Mononuclear cell (primary cell): ENCODE measurements around the gene AMPD1. TPM values are rescaled to one million over a fixed set of nuclear protein-coding genes. Genes with fewer than 3 reads are reported as not detected.

ENCODE experiments used
- H3K27me3 ChIP-seq: 2 replicates; pipeline ENCODE4 v1.6.0; 2011; ENCODE audit warnings: low read length, control low read depth; ENCODE audit not compliant: insufficient read depth
- H3K4me1 ChIP-seq: 2 replicates; pipeline ENCODE4 v1.5.1; 2011; ENCODE audit warnings: mild to moderate bottlenecking, low read length, control low read depth; ENCODE audit not compliant: insufficient read depth
- H3K4me3 ChIP-seq: 2 replicates; pipeline ENCODE4 v1.5.1; 2011; ENCODE audit warnings: mild to moderate bottlenecking, low read length, moderate library complexity
- H3K9me3 ChIP-seq: 2 replicates; pipeline ENCODE4 v1.5.1; 2011; ENCODE audit warnings: low read depth, mild to moderate bottlenecking, control low read depth, low read length
- total RNA-seq: library from RNA; depleted of rRNA; stranded (reverse); fragments of >200 nt; gene quantifications from one replicate; pipeline ENCODE4 v1.2.3, GENCODE V29; 2012

Gene AMPD1
- total RNA-seq, 1 donor, result not detected

DNA sequence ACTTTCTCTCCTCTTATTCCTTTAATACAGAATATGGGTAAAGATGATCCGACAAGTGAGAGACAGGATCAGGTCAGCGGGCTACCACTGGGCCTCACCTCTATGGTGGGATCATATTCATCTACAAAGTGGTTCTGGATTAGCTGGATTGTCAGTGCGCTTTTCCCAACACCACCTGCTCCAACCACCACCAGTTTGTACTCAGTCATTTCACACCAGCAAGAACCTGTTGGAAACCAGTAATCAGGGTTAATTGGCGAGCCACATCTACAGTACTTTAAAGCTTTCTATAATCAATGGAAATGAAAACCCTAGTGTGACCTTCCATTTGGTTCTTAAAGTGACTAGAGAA lies 20.6 kb upstream of the AMPD1 start:
- Histone ChIP-seq H3K27me3 (no peaks in the 10 kb centered on the region), H3K9me3 (no peaks in the 10 kb centered on the region), H3K4me3 (peak overlapping the region; percentile 91), H3K4me1 (peaks cover 21% of the 10 kb centered on the region)

DNA sequence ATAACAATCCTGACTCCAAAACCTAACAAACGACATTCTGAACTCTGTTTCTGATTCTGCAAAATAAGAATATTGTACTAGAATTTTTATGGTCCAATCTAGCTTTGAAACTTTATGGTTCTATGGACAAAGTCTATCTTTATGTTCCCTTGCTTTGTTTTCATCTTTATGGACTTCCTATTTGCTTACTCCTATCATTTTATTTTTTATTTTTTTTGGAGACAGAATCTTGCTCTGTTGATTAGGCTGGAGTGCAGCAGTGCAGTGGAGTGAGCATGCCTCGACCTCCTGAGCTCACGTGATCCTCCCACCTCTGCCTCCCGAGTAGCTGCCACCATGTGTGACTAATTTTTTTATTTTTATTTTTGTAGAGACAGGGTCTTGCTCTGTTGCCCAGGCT lies 17.6 kb upstream of the AMPD1 start:
- Histone ChIP-seq H3K9me3 (no peaks in the 10 kb centered on the region), H3K4me3 (no peak overlapping the region), H3K27me3 (no peaks in the 10 kb centered on the region), H3K4me1 (peaks cover 21% of the 10 kb centered on the region)

DNA sequence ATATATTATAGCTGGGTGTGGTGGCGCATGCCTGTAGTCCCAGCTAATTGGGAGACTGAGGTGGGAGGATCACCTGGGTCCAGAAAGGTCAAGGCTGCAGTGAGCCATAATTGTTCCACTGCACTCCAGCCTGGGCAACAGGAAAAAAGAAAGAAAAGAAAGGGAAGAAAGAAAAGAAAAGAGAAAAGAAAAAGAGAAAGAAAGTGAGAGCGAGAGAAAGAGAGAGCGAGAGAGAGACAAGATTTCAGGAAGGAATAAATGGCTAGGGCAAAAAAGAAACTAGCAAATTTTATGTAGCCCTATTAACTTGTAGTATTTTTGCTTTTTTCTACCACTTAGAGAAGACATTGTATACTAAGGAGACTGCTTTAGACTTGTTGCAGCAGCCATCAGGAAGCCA lies 15.0 kb upstream of the AMPD1 start:
- H3K27me3 ChIP-seq, result no peaks in the 10 kb centered on the region
- peaks cover 5% of the 10 kb centered on the region for H3K4me1 ChIP-seq
- no peak overlapping the region for H3K4me3 ChIP-seq
- H3K9me3 ChIP-seq, result no peaks in the 10 kb centered on the region

DNA sequence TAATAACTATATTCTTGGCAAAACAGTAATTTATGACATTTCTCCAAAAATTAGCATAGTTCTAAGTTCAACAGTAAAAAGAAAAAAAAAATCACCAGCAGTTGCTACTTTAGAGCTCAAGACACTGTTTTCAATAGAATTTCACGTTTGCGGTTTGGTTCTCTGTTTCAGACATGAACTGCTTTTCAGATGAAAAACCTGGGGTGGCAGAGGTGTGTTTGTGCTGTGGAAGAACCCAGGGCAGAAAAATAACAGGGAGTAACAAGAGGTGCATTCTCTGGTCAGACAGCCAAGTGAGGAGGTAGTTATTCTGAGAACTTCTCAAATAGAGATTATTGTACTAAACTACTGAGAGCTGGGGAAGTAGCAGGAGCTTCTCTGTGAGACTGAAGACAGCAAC lies 12.3 kb upstream of the AMPD1 start:
- no peaks in the 10 kb centered on the region for H3K9me3 ChIP-seq
- H3K4me1 ChIP-seq, result no peaks in the 10 kb centered on the region
- H3K27me3 ChIP-seq, result no peaks in the 10 kb centered on the region
- no peak overlapping the region for H3K4me3 ChIP-seq

DNA sequence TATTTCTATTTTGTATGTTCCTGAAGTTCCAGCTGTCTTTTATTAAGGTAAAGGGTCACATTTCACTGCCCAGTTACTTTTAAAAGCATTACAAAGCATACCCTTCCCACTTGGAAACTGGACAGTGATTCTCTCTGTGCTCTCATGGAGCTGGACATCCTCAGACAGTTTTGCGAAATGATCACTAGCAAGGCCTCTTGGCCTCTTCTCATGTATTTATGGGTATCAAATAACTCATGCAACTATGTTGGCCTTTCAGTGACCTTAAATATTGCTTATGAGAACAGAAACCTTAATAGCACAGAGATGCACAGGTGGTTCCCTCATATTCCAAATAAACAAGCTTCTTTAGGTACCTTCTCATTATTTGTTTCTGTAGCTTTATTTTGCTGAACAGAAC lies 7.9 kb upstream of the AMPD1 start:
- no peaks in the 10 kb centered on the region for H3K9me3 ChIP-seq
- no peaks in the 10 kb centered on the region for H3K27me3 ChIP-seq
- H3K4me1 ChIP-seq, result no peaks in the 10 kb centered on the region
- H3K4me3 ChIP-seq, result no peak overlapping the region

DNA sequence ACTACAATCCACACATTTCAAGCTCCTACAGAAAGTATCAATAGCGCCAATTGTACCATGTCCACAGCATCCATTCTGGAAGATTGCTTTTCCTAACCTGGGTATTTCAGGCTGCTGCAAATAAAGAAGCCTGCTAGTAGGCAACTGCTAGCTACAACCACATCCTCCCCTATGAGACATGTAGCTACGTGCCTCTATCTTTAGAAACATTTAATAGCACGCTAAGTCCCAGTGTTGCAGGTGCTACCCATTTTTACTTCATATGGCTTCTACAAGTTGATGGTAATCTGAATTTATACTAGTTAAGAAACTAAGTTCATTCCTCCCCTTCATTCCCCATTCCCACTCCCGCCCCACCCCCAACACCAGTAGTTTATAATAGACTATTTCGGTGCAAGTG lies 7.4 kb upstream of the AMPD1 start:
- Histone ChIP-seq H3K27me3 (no peaks in the 10 kb centered on the region), H3K4me3 (no peak overlapping the region), H3K9me3 (no peaks in the 10 kb centered on the region), H3K4me1 (no peaks in the 10 kb centered on the region)

DNA sequence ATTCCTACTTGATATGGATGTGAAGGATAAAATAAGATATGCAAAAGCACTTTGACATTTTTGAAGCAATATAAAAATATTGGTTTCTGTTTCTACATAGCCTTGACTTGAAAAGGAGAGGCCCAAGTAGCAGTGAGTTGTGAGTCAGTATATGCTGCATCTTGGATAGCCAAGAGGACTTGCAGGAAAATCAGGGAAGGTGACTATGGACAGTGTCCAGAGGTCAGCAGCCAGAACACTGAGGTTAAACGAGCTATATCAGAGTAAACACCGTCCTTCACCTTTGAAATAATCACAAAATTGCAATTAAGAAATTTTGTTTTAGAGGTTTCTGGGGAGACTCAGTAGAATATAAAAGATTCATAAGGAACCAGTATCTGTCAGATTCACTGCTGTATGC lies 6.6 kb upstream of the AMPD1 start:
- no peaks in the 10 kb centered on the region for H3K9me3 ChIP-seq
- no peaks in the 10 kb centered on the region for H3K27me3 ChIP-seq
- no peaks in the 10 kb centered on the region for H3K4me1 ChIP-seq
- no peak overlapping the region for H3K4me3 ChIP-seq

DNA sequence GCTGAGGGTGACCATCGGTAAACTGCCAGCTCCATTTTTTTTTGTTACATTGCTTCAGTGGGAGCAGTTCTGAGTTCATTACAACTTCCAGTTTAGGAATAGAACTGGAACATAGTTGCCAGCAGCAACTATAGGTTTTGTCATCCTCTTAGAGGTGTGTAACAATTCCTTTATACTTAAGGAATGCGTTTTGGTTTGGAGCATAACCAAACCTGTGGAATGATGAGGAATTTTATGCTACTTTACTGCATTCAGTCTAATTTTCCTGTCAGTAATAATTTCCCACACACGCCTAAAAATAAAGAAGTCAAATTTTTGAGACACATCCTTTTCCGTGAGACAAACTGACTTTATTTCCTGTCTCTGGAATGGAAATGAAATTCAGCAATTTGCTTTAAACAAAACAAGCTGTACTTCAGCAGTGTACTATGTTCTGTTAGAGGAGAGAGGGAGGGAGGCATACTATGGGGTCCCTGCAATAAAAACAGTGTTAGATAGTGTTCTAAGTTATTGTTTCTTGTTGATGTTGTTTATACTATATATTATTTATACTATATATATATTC lies 4.8 kb upstream of the AMPD1 start:
- Histone ChIP-seq H3K4me3 (no peak overlapping the region), H3K4me1 (no peaks in the 10 kb centered on the region), H3K27me3 (no peaks in the 10 kb centered on the region), H3K9me3 (no peaks in the 10 kb centered on the region)

DNA sequence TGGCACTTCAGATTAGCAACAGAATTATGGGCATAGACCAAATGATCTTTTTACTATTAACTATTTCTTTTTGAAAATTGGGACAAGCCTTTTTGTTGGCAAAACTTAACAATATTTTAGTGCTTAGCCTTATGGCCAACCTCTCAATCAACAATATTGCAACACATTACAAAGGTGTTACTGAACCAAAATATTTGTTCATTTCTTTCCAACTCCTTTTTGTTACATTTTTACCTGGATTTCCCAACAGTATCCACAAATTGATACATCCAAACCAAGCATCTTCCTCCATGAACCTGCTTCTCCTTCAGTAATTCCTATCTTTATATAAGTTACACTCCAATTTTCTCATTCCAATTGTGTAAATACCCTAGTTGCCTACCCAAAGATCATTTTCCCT lies 1.5 kb upstream of the AMPD1 start:
- Histone ChIP-seq H3K4me1 (no peaks in the 10 kb centered on the region), H3K4me3 (no peak overlapping the region), H3K27me3 (no peaks in the 10 kb centered on the region), H3K9me3 (no peaks in the 10 kb centered on the region)

DNA sequence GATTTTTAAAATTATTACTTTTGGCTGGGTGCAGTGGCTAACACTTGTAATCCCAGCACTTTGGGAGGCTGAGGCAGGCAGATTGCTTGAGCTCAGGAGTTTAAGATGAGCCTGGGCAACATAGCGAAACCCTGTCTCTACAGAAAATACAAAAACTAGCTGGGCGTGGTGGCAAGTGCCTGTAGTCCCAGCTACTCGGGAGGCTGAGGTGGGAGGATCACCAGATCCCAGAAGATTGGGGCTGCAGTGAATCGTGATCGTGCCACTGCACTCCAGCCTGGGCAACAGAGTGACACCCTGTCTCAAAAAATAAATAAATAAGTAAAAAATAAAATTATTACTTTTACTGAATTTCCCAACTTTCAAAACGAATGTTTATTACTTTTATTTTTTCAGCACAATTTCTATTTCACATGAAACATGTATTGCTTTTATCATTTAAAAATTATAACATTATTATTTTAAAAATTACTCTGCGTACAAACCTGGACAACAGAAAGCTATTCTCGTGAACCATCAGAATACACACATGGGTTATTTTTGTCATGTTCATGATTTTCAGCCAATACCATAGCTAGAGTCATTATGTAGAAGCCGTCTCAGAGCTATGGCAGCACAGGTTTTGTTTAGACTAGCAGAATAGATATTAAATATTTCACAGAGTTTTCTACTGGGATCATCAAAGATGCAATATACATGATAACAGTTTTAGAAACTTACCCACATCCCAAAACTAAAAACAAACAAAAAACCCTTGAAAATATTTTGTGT lies 621 bp downstream of the AMPD1 start:
- no peaks in the 10 kb centered on the region for H3K4me1 ChIP-seq
- H3K27me3 ChIP-seq, result no peaks in the 10 kb centered on the region
- H3K9me3 ChIP-seq, result no peaks in the 10 kb centered on the region
- no peak overlapping the region for H3K4me3 ChIP-seq

DNA sequence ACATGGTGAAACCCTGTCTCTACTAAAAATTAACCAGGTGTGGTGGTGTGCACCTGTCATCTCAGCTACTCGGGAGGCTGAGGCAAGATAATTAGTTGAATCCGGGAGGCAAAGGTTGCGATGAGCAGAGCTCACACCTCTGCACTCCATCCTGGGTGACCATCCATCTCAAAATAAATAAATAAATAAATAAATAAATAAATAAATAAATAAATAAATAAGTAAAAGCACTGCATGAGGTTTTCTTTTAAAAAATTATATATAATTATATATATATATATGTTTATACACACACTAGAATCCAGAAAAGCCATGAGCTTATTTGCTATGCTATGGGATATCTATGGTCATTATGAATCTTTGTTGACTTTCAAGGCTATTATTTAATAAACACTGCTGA lies 2.4 kb downstream of the AMPD1 start:
- H3K27me3 ChIP-seq, result no peaks in the 10 kb centered on the region
- H3K9me3 ChIP-seq, result no peaks in the 10 kb centered on the region
- no peak overlapping the region for H3K4me3 ChIP-seq
- H3K4me1 ChIP-seq, result no peaks in the 10 kb centered on the region

DNA sequence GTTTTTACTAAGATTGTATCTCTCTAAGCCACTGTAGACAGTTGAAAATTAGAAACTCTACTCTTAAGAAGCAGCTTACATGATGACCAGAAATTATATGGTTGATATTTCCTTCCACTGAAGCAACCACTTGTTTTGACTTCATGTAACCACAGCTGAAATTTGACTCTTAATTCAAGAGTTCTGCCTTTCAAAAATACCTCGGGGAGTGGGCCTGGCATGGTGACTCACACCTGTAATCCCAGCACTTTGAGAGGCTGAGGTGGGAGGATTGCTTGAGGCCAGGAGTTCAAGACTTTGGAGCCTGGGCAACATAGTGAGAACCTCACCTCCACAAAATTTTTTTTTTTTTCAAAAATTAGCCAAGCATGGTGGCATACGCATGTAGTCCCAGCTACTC lies 4.3 kb downstream of the AMPD1 start:
- Histone ChIP-seq H3K4me1 (no peaks in the 10 kb centered on the region), H3K9me3 (no peaks in the 10 kb centered on the region), H3K4me3 (no peak overlapping the region), H3K27me3 (no peaks in the 10 kb centered on the region)

DNA sequence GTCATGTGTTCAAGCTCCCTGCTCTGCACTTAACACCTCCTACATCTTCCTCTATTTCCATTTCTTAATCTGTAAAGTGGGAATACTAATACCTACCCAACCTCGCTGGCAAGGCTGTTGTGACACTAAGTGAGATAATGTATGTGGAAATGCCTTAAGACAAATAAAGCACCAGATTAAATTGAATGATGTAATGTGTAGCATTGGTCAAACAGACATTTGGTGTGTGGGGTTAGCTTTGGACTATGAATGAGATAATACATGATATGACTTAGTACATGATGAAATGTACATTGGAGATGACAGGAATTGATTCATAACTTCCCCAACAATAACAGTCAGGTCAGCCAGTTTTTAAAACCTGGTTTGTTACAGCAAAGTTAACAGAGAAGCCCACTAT lies 5.2 kb downstream of the AMPD1 start:
- Histone ChIP-seq H3K27me3 (no peaks in the 10 kb centered on the region), H3K4me3 (no peak overlapping the region), H3K9me3 (no peaks in the 10 kb centered on the region), H3K4me1 (no peaks in the 10 kb centered on the region)

DNA sequence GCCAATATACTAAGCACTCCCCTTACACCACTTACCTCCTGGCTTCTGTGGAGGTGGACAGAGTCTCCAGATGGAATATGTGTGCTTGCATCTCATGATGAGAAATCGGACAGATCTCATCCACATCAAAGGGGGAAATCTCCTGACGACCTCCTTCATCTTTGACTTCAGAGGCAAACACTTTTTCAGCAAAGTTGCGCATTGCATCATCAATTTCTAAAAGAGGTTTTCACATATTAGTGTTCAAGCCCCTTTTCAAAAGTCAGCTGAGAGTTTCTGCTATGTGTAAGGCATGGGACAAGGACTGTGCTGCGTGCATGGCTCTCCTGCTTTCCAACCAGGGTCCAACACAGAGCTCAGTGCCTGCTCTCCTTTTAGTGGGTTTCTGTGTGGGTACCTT lies 6.8 kb downstream of the AMPD1 start:
- no peaks in the 10 kb centered on the region for H3K4me1 ChIP-seq

DNA sequence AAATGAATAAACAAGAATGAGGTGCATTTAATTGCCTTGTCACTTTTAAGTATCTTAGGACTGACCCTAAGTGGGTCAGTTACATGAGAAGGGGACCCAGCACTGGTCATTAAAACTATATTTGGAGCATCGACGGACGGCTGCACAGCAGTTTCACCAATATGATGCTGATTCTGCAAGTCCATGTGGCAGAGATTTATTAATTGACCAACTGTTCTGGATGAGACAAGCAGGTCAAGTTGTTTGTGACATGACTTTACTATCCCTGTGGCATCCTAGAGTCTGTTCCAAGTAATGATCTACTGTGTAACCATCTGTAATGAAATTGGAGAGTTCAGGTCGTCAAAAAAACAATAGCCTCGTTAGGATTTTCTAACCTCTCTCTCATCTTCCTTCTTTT lies 9.5 kb downstream of the AMPD1 start:
- no peaks in the 10 kb centered on the region for H3K9me3 ChIP-seq
- H3K27me3 ChIP-seq, result peaks cover 4% of the 10 kb centered on the region
- H3K4me3 ChIP-seq, result no peak overlapping the region
- no peaks in the 10 kb centered on the region for H3K4me1 ChIP-seq

More for the DNA sequence above, 6.8 kb downstream of the AMPD1 start:
- Histone ChIP-seq H3K27me3 (no peaks in the 10 kb centered on the region), H3K4me3 (no peak overlapping the region), H3K9me3 (no peaks in the 10 kb centered on the region)

DNA sequence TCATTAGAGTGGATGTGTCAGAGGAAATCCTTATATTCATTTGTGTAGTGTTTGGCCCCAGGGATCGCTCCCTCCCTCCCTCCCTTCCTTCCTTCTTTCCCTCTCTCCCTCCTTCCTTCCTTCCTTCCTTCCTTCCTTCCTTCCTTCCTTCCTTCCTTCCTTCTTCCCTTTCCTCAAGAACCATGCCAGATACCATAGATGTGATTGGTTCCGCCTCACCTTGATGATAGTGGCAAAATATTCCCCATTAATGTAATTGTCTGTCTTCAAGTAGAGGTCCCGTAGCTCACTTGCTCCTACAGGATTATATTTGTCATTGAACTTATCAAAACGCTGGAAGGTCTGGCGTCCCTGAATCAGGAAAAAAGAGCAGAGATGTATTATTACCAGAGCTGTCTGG lies 17.7 kb downstream of the AMPD1 start:
- no peak overlapping the region for H3K4me3 ChIP-seq
- no peaks in the 10 kb centered on the region for H3K4me1 ChIP-seq
- peaks cover 7% of the 10 kb centered on the region for H3K27me3 ChIP-seq
- H3K9me3 ChIP-seq, result no peaks in the 10 kb centered on the region
